ENCODE data around the gene SH2D7.

The SH2D7 gene

GRCh38 chr15:78085928-78086327, 6.4 kb upstream of the SH2D7 start:
- no peak overlapping the region for H3K4me3 ChIP-seq (ENCODE audit: low read depth in 1 of 5, low read length in 5 of 5)

GRCh38 chr15:78087951-78088772, 4.2 kb upstream of the SH2D7 start:
- Histone ChIP-seq H3K9me3 (ENCODE audit: control insufficient read depth in 5 of 5, low read length in 5 of 5) (no peaks in the 10 kb centered on the region), H3K9ac (ENCODE audit: low read length in 5 of 5) (no peak overlapping the region), H3K27me3 (ENCODE audit: control insufficient read depth in 5 of 5, insufficient read depth in 4 of 5, low read length in 5 of 5) (no peaks in the 10 kb centered on the region), H3K4me1 (ENCODE audit: control insufficient read depth in 5 of 5, insufficient read depth in 5 of 5, low read length in 5 of 5) (peaks cover 0 to 40% (median 29%) of the 10 kb centered on the region in 5 donors), H3K27ac (ENCODE audit: low read depth, low read length) (no peak overlapping the region), H3K4me3 (ENCODE audit: low read depth in 1 of 5, low read length in 5 of 5) (no peak overlapping the region), H3K36me3 (ENCODE audit: control insufficient read depth in 5 of 5, insufficient read depth in 5 of 5, low read length in 5 of 5) (no peaks in the 10 kb centered on the region)

More at GRCh38 chr15:78085928-78086327, 6.4 kb upstream of the SH2D7 start:
- Histone ChIP-seq H3K36me3 (ENCODE audit: control insufficient read depth in 5 of 5, insufficient read depth in 5 of 5, low read length in 5 of 5) (no peaks in the 10 kb centered on the region), H3K9me3 (ENCODE audit: control insufficient read depth in 5 of 5, low read length in 5 of 5) (no peaks in the 10 kb centered on the region), H3K27me3 (ENCODE audit: control insufficient read depth in 5 of 5, insufficient read depth in 4 of 5, low read length in 5 of 5) (no peaks in the 10 kb centered on the region), H3K9ac (ENCODE audit: low read length in 5 of 5) (peak overlapping the region in 1 of 5 donors; percentile 24), H3K27ac (ENCODE audit: low read depth, low read length) (peak overlapping the region; percentile 57), H3K4me1 (ENCODE audit: control insufficient read depth in 5 of 5, insufficient read depth in 5 of 5, low read length in 5 of 5) (peaks cover 2 to 42% (median 33%) of the 10 kb centered on the region in 5 donors)

- Histone ChIP-seq H3K9ac (ENCODE audit: low read length in 5 of 5) (no peak overlapping the region), H3K4me3 (ENCODE audit: low read depth in 1 of 5, low read length in 5 of 5) (no peak overlapping the region), H3K27ac (ENCODE audit: low read depth, low read length) (no peak overlapping the region), H3K27me3 (ENCODE audit: control insufficient read depth in 5 of 5, insufficient read depth in 4 of 5, low read length in 5 of 5) (no peaks in the 10 kb centered on the region), H3K9me3 (ENCODE audit: control insufficient read depth in 5 of 5, low read length in 5 of 5) (no peaks in the 10 kb centered on the region), H3K36me3 (ENCODE audit: control insufficient read depth in 5 of 5, insufficient read depth in 5 of 5, low read length in 5 of 5) (no peaks in the 10 kb centered on the region), H3K4me1 (ENCODE audit: control insufficient read depth in 5 of 5, insufficient read depth in 5 of 5, low read length in 5 of 5) (peaks cover 0 to 39% (median 27%) of the 10 kb centered on the region in 5 donors)
Observed at GRCh38 chr15:78088773-78089080, 3.6 kb upstream of the SH2D7 start.

GRCh38 chr15:78090422-78091063, 1.8 kb upstream of the SH2D7 start:
- Histone ChIP-seq H3K9me3 (ENCODE audit: control insufficient read depth in 5 of 5, low read length in 5 of 5) (no peaks in the 10 kb centered on the region), H3K36me3 (ENCODE audit: control insufficient read depth in 5 of 5, insufficient read depth in 5 of 5, low read length in 5 of 5) (no peaks in the 10 kb centered on the region), H3K27me3 (ENCODE audit: control insufficient read depth in 5 of 5, insufficient read depth in 4 of 5, low read length in 5 of 5) (no peaks in the 10 kb centered on the region), H3K4me1 (ENCODE audit: control insufficient read depth in 5 of 5, insufficient read depth in 5 of 5, low read length in 5 of 5) (peaks cover 0 to 24% (median 14%) of the 10 kb centered on the region in 5 donors), H3K9ac (ENCODE audit: low read length in 5 of 5) (no peak overlapping the region), H3K27ac (ENCODE audit: low read depth, low read length) (no peak overlapping the region), H3K4me3 (ENCODE audit: low read depth in 1 of 5, low read length in 5 of 5) (no peak overlapping the region)

GRCh38 chr15:78093242-78094020, 1.1 kb downstream of the SH2D7 start:
- H3K4me3 ChIP-seq (ENCODE audit: low read depth in 1 of 5, low read length in 5 of 5), result no peak overlapping the region
- no peak overlapping the region for H3K9ac ChIP-seq (ENCODE audit: low read length in 5 of 5)
- H3K27me3 ChIP-seq (ENCODE audit: control insufficient read depth in 5 of 5, insufficient read depth in 4 of 5, low read length in 5 of 5), result no peaks in the 10 kb centered on the region
- H3K27ac ChIP-seq (ENCODE audit: low read depth, low read length), result no peak overlapping the region
- H3K36me3 ChIP-seq (ENCODE audit: control insufficient read depth in 5 of 5, insufficient read depth in 5 of 5, low read length in 5 of 5), result no peaks in the 10 kb centered on the region
- no peaks in the 10 kb centered on the region for H3K9me3 ChIP-seq (ENCODE audit: control insufficient read depth in 5 of 5, low read length in 5 of 5)
- H3K4me1 ChIP-seq (ENCODE audit: control insufficient read depth in 5 of 5, insufficient read depth in 5 of 5, low read length in 5 of 5), result peaks cover 0 to 16% (median 11%) of the 10 kb centered on the region in 5 donors

- Histone ChIP-seq H3K9ac (ENCODE audit: low read length in 5 of 5) (no peak overlapping the region), H3K4me3 (ENCODE audit: low read depth in 1 of 5, low read length in 5 of 5) (no peak overlapping the region), H3K27ac (ENCODE audit: low read depth, low read length) (no peak overlapping the region), H3K9me3 (ENCODE audit: control insufficient read depth in 5 of 5, low read length in 5 of 5) (no peaks in the 10 kb centered on the region), H3K4me1 (ENCODE audit: control insufficient read depth in 5 of 5, insufficient read depth in 5 of 5, low read length in 5 of 5) (peaks cover 0 to 8% (median 5%) of the 10 kb centered on the region in 5 donors), H3K36me3 (ENCODE audit: control insufficient read depth in 5 of 5, insufficient read depth in 5 of 5, low read length in 5 of 5) (no peaks in the 10 kb centered on the region), H3K27me3 (ENCODE audit: control insufficient read depth in 5 of 5, insufficient read depth in 4 of 5, low read length in 5 of 5) (no peaks in the 10 kb centered on the region)
Observed at GRCh38 chr15:78097667-78098066, 5.3 kb downstream of the SH2D7 start.

- Histone ChIP-seq H3K4me1 (ENCODE audit: control insufficient read depth in 5 of 5, insufficient read depth in 5 of 5, low read length in 5 of 5) (peaks cover 0 to 8% (median 3%) of the 10 kb centered on the region in 5 donors), H3K36me3 (ENCODE audit: control insufficient read depth in 5 of 5, insufficient read depth in 5 of 5, low read length in 5 of 5) (no peaks in the 10 kb centered on the region), H3K27me3 (ENCODE audit: control insufficient read depth in 5 of 5, insufficient read depth in 4 of 5, low read length in 5 of 5) (no peaks in the 10 kb centered on the region), H3K27ac (ENCODE audit: low read depth, low read length) (no peak overlapping the region), H3K9me3 (ENCODE audit: control insufficient read depth in 5 of 5, low read length in 5 of 5) (no peaks in the 10 kb centered on the region), H3K9ac (ENCODE audit: low read length in 5 of 5) (no peak overlapping the region), H3K4me3 (ENCODE audit: low read depth in 1 of 5, low read length in 5 of 5) (no peak overlapping the region)
Observed at GRCh38 chr15:78098131-78098755, 5.9 kb downstream of the SH2D7 start.

GRCh38 chr15:78100886-78101285, 8.5 kb downstream of the SH2D7 start:
- H3K4me3 ChIP-seq (ENCODE audit: low read depth in 1 of 5, low read length in 5 of 5), result no peak overlapping the region
- H3K9me3 ChIP-seq (ENCODE audit: control insufficient read depth in 5 of 5, low read length in 5 of 5), result no peaks in the 10 kb centered on the region
- no peaks in the 10 kb centered on the region for H3K27me3 ChIP-seq (ENCODE audit: control insufficient read depth in 5 of 5, insufficient read depth in 4 of 5, low read length in 5 of 5)
- peaks cover 0 to 17% (median 12%) of the 10 kb centered on the region in 5 donors for H3K4me1 ChIP-seq (ENCODE audit: control insufficient read depth in 5 of 5, insufficient read depth in 5 of 5, low read length in 5 of 5)
- H3K9ac ChIP-seq (ENCODE audit: low read length in 5 of 5), result no peak overlapping the region
- H3K27ac ChIP-seq (ENCODE audit: low read depth, low read length), result no peak overlapping the region
- H3K36me3 ChIP-seq (ENCODE audit: control insufficient read depth in 5 of 5, insufficient read depth in 5 of 5, low read length in 5 of 5), result no peaks in the 10 kb centered on the region

GRCh38 chr15:78101423-78102105, 9.2 kb downstream of the SH2D7 start:
- no peak overlapping the region for H3K27ac ChIP-seq (ENCODE audit: low read depth, low read length)
- no peaks in the 10 kb centered on the region for H3K9me3 ChIP-seq (ENCODE audit: control insufficient read depth in 5 of 5, low read length in 5 of 5)
- H3K9ac ChIP-seq (ENCODE audit: low read length in 5 of 5), result no peak overlapping the region
- H3K4me3 ChIP-seq (ENCODE audit: low read depth in 1 of 5, low read length in 5 of 5), result no peak overlapping the region
- no peaks in the 10 kb centered on the region for H3K27me3 ChIP-seq (ENCODE audit: control insufficient read depth in 5 of 5, insufficient read depth in 4 of 5, low read length in 5 of 5)
- H3K4me1 ChIP-seq (ENCODE audit: control insufficient read depth in 5 of 5, insufficient read depth in 5 of 5, low read length in 5 of 5), result peaks cover 0 to 17% (median 12%) of the 10 kb centered on the region in 5 donors
- H3K36me3 ChIP-seq (ENCODE audit: control insufficient read depth in 5 of 5, insufficient read depth in 5 of 5, low read length in 5 of 5), result no peaks in the 10 kb centered on the region
